ENCODE data around the gene NTM. TPM values are rescaled to one million over a fixed set of nuclear protein-coding genes. Genes with fewer than 3 reads are reported as not detected.

Gene NTM
- total and polyA plus RNA-seq, 2 donors (not counting 3 experiments of a cell fraction or from before 2014, with no cell fraction given): 1.00 to 1.1 TPM

DNA sequence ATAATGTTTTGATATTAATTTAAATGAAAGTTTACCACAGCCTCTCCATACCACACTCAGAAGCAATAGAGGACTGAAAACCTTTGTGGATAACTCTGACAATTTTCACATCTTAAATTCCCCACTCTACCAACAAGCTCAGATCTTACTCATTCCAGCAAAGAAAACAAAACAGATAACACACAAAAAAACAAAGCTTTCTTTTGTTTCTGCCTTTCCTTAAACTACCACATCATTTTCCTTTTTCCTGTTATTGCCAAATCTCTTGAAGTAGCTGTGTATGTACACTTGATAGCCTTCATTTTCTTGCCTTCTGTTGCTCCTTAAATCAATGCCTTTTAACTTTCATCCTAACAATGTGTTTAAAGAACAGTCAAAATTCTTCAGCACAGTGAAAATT is 484.9 kb downstream of the NTM start:
- POLR2A ChIA-PET: interaction anchor here (0.5 to 0.8 kb wide), 2 partner anchors 8 to 29 kb away, joined by 3 read pairs; no protein-coding TSS in a partner anchor
- Histone ChIP-seq H3K4me3 (replicated peaks in 1 of 3; ENCODE audit: insufficient read depth in 1 of 3, low read depth in 1 of 3, low read length in 3 of 3) (no peak overlapping the region), H3K9me1 (replicated peaks; ENCODE audit: control insufficient read depth, extremely low read depth, insufficient read depth, low read length) (no peaks in the 10 kb centered on the region), H3K9me3 (replicated peaks; ENCODE audit: control insufficient read depth, insufficient read depth, low read length) (no peaks in the 10 kb centered on the region), H4K20me1 (replicated peaks; ENCODE audit: control insufficient read depth, extremely low read depth, insufficient read depth, low read length) (no peaks in the 10 kb centered on the region), H3K9ac (replicated peaks; ENCODE audit: extremely low read depth, insufficient read depth, low read length) (peak overlapping the region; percentile 24), H3K4me2 (ENCODE audit: insufficient read depth, low read length) (peak overlapping the region; percentile 73), H3K36me3 (ENCODE audit: control insufficient read depth in 2 of 2, extremely low read depth in 1 of 2, insufficient read depth in 2 of 2, low read length in 2 of 2) (no peaks in the 10 kb centered on the region), H3K79me2 (ENCODE audit: control insufficient read depth, insufficient read depth, low read length) (no peaks in the 10 kb centered on the region), H2AFZ (ENCODE audit: low read depth, low read length) (peak overlapping the region; percentile 34), H3K27me3 (ENCODE audit: control insufficient read depth in 2 of 2, insufficient read depth in 2 of 2, low read length in 2 of 2) (no peaks in the 10 kb centered on the region), H3K27ac (ENCODE audit: insufficient read depth, low read depth, low read length) (peak overlapping the region; percentile 81), H3K4me1 (ENCODE audit: control insufficient read depth, extremely low read depth, insufficient read depth, low read length) (peaks cover 41% of the 10 kb centered on the region)
- dilution Hi-C loops (cut with MboI; ENCODE audit: extremely low pct_ligation_motif_present, low sequenced_read_pairs) (loop anchor here (5.0 kb wide), 1 partner anchor 98 kb away; no protein-coding TSS in a partner anchor), intact Hi-C loops (cut with micrococcal nuclease) (no loop called here)
- DNase-seq (ENCODE audit: low read depth, low spot score) (peak; percentile 80), FAIRE-seq (peak; percentile 94)
- CTCF ChIA-PET: interaction anchor here (0.7 to 7.6 kb wide), 14 partner anchors 9 to 1086 kb away, joined by 3 to 70 read pairs (median 4); no protein-coding TSS in a partner anchor
- TF ChIP-seq POLR2A (IDR thresholded peaks at IDR 0.05; ENCODE audit: low read depth, low read length) (no peak), POLR2AphosphoS5 (IDR thresholded peaks at IDR 0.05; ENCODE audit: insufficient read depth, low read depth, low read length) (no peak), GATA2 (IDR thresholded peaks at IDR 0.05; ENCODE audit: insufficient read depth, insufficient read length, low read depth, low read length) (peak; percentile 50), MYC (IDR thresholded peaks at IDR 0.05; ENCODE audit: low read depth, low read length) (no peak), FOS (IDR thresholded peaks at IDR 0.05; ENCODE audit: borderline replicate concordance, insufficient read depth, low read length) (peak; percentile 70), JUN (IDR thresholded peaks at IDR 0.05; ENCODE audit: borderline replicate concordance, insufficient read depth, insufficient read length, low read depth) (peak; percentile 24), EZH2 (IDR thresholded peaks at IDR 0.05; ENCODE audit: borderline replicate concordance, low read depth, low read length, severe bottlenecking) (no peak)
- TF ChIP-seq, protein P1, sequence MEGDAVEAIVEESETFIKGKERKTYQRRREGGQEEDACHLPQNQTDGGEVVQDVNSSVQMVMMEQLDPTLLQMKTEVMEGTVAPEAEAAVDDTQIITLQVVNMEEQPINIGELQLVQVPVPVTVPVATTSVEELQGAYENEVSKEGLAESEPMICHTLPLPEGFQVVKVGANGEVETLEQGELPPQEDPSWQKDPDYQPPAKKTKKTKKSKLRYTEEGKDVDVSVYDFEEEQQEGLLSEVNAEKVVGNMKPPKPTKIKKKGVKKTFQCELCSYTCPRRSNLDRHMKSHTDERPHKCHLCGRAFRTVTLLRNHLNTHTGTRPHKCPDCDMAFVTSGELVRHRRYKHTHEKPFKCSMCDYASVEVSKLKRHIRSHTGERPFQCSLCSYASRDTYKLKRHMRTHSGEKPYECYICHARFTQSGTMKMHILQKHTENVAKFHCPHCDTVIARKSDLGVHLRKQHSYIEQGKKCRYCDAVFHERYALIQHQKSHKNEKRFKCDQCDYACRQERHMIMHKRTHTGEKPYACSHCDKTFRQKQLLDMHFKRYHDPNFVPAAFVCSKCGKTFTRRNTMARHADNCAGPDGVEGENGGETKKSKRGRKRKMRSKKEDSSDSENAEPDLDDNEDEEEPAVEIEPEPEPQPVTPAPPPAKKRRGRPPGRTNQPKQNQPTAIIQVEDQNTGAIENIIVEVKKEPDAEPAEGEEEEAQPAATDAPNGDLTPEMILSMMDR (IDR thresholded peaks at IDR 0.05; ENCODE audit: extremely low read depth in 1 of 2, insufficient read depth in 1 of 2, low read depth in 1 of 2, low read length in 2 of 2): no peak
- TF ChIP-seq, protein P2, sequence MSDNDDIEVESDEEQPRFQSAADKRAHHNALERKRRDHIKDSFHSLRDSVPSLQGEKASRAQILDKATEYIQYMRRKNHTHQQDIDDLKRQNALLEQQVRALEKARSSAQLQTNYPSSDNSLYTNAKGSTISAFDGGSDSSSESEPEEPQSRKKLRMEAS (IDR thresholded peaks at IDR 0.05; ENCODE audit: insufficient read depth, insufficient read length): no peak
- no TSS peak for BruUV-seq (replicated peaks)

Data from endothelial cell of umbilical vein (primary cell).